H54 (cell line): Measurements from ENCODE around the gene TBC1D20.

ENCODE experiments used
- DNase-seq: peaks from one replicate; pipeline ENCODE4 v3.0.0; 2011; ENCODE audit warnings: low spot score, mixed read lengths; ENCODE audit not compliant: insufficient read length
- FAIRE-seq: peaks from 3 replicates; lab custom pipeline; 2011; peaks lifted over from hg19 to GRCh38; lab: Jason Lieb, UNC
- POLR2A ChIP-seq: IDR thresholded peaks from 2 replicates; pipeline ENCODE4 v1.6.1; 2011; ENCODE audit warnings: low read depth, mild to moderate bottlenecking, low read length

Gene TBC1D20

DNA sequence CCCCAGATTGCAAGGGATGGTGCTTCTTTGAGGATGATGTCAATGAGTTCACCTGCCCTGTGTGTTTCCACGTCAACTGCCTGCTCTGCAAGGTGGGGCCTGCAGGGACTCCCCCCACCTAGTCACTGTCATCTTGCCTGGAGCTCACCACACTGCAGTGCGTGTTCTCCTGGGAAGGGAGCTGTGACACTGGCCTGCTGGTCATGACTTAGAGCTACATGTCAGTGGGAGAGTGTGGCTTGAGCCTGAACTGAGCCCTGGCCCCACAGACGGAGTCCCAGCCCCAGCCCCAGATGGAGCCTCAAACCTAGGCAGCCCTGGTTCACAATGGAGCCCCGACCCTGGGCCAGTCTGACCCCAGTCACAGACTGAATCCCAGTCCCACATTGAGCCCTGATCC is 34.9 kb downstream of the TBC1D20 start:
- DNase-seq (no peak), FAIRE-seq (no peak)
- no peak for TF ChIP-seq POLR2A

DNA sequence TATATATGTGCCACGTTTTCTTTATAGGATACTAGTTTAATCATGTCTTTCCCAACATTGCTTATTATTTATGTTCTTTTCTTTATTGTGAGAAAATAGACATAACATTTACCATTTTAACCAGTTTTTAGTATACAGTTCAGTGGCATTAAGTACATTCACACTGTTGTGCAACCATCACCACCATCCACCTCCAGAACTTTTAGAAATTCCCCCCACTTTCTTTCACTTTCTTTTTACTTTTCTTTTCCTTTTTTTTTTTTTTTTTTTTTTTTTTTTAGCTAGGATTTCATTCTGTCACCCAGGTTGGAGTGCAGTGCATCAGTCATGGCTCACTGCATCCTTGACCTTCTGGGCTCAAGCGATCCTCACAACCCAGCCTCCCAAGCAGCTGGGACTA is 35.8 kb downstream of the TBC1D20 start:
- no peak for TF ChIP-seq POLR2A
- DNase-seq = no peak
- FAIRE-seq = no peak

GRCh38 chr20:421685-422250 is 40.6 kb downstream of the TBC1D20 start:
- TF ChIP-seq POLR2A = no peak
- FAIRE-seq (no peak), DNase-seq (no peak)

DNA sequence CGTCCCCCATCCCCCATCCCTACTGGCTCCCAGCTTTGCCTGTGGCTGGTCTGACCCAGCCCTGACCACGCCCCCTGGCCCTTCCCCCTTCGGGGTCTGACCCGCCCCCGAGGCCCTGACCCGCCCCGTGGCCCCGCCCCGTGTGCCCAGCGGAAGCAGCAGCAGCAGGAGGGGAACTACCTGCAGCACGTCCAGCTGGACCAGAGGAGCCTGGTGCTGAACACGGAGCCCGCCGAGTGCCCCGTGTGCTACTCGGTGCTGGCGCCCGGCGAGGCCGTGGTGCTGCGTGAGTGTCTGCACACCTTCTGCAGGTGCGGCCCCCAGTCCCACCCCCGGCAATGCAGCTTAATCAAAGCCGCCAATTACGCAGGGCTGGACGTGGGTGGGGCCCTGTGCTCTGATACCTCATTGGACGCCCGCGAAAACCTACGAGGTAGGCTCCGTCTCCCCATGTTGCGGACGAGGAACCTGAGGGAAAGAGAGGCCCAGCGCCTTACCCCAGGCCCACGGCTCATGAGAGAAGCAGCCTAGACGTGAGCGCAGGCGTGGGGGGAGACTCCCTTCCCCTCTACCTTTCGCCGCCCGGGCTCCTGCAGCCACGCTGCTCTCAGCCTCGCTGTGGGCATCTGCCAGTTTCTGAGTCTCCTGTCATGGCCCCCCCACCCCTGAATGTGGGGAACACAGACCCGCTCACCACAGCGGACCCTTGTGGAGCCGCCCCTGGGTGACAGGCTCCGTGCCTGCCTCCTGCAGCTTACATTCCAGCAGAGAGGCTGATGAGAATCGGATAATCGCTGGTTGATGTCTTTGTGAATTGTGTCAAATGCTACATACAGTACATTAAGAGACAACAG is 41.4 kb downstream of the TBC1D20 start:
- no peak for TF ChIP-seq POLR2A
- DNase-seq (no peak), FAIRE-seq (no peak)

DNA sequence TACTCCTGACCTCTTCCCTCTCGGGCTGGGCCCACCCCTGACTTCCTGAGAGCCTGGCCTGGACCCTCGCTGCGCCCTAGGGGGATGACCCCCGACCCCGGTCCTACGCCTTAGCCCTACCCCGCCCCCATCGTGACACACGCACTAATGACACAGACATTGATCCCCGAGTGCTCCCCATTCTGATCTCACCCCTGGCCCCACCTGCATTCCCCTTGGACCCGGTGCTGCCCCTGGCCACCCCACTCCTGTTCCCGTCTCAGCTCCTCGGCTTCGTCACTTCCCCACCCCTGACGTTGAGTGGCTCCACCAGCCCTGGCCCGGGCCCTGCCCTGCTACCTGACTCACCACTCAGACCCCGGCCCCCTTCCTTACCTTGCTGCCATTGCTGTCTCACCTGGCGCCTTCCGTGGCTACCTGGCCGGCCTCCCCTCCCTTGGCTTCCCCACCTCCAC is 42.1 kb downstream of the TBC1D20 start:
- DNase-seq (no peak), FAIRE-seq (no peak)
- TF ChIP-seq POLR2A = no peak

DNA sequence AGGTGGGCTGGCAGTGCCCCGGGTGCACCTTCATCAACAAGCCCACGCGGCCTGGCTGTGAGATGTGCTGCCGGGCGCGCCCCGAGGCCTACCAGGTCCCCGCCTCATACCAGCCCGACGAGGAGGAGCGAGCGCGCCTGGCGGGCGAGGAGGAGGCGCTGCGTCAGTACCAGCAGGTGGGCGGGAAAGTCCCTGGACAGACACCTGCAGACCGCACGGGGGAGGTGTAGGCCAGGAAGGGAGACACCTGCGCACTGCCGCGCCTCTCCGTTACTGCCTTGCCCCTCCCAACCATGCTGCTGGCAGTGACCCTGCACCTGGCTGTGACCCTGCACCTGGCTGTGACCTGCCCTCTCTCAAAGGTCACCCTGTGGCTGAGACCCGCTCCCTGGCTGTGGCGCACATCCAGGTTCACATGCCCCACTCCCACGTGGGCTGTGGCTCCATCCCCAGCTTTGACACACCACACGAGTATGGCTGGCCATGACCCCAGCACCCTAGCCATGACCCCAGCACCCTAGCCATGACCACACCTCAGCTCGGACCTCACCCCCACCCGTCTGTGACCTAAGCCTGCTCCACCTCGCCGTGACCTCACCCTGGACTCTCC is 42.7 kb downstream of the TBC1D20 start:
- no peak for DNase-seq
- no peak for FAIRE-seq
- TF ChIP-seq POLR2A = no peak

DNA sequence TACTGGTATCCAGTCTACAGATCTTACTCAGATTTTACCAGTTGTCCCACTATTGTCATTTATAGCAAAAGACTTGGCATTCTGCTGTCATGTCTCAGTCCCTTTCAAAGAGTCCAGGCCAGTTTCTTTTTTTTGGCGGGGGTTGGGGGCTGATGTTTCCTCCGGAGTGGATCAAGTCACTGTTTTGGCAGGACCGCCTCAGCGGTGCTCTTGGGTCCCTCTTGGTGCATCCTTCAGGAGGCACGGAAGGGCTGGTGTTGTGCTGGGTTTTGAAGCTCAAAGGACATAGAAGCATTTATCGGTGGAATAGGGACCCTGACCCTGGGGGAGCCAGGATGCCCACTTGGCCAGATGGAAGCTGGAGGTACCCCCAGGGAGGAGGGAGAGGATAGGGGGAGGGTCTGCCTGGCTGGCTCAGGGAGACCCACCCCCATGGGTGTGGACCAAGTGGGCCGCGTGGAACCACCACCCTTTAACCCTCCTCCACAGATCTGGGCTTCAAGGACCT is 43.4 kb downstream of the TBC1D20 start:
- FAIRE-seq (no peak), DNase-seq (no peak)
- no peak for TF ChIP-seq POLR2A

DNA sequence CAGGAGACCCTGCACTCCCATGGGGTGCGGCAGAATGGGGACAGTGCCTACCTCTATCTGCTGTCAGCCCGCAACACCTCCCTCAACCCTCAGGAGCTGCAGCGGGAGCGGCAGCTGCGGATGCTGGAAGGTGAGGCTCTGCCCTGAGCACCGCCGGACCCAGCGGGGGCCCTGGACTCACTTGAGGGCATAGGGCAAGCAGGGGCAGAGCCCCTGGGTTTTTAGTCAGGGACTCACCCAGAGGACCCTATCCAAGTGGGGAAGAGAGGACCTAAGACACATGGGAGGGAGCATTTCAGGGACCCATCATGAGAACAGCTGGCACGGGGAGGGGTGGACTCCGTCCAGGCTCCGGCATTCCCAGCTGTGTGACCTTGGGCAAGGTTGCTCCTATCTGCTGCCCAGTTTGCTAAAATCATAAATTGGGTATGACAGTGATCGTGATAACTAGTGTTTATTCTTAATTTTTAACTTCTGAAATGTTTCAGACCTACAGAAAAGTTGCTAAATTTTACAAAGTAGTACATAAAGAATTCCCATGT is 44.5 kb downstream of the TBC1D20 start:
- FAIRE-seq (no peak), DNase-seq (no peak)
- TF ChIP-seq POLR2A = no peak

DNA sequence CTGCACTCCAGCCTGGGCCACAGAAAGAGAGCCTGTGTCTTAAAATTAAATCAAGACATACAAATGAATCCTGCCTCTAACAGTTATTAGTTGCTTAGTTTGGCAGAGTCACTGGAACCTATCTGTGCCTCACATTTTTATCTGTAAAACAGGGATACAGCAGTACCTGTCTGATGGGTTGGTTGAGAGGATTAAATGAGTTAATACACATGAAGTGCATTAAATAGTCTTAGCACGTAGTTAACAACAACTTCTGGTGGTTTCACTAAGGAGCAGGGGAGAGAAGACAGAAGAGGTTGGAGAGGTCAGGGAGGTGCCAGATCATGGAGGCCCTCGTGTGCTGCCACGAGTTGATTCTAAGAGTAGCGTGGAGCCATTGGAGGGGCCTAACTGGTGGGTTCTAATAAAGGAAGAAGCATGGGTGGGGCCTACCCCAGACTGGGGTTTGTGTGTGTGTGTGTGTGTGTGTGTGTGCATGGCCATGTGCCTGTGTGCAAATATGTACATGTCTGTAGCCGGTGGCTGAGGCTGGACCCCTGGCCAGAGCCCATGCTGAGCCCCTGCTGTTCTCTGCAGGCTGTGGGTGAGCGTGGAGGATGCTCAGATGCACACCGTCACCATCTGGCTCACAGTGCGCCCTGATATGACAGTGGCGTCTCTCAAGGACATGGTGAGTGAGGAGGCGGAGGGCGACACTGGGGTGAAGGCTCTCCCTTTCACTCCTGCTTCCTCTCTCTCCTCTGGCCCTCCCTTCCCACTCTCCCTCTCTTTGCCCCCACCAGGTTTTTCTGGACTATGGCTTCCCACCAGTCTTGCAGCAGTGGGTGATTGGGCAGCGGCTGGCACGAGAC is 45.2 kb downstream of the TBC1D20 start:
- no peak for FAIRE-seq
- TF ChIP-seq POLR2A = no peak
- no peak for DNase-seq

DNA sequence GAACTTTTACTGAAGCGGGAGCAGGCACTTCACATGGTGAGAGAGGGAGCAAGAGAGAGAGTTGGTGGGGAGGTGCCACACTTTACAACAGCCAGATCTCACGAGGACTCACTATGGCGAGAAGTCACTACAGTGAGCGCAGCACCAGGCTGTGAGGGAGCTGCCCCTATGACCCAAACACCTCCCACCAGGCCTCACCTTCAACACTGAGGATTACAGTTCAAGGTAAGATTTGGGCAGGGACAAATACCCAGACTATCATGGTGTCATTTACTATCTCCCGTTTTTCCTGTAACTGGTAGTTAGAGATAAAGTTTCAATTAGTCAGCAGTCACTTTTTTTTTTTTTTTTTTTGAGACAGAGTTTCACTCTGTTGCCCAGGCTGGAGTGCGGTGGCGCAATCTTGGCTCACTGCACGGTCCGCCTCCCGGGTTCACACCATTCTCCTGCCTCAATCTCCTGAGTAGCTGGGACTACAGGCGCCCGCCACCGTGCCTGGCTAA is 46.5 kb downstream of the TBC1D20 start:
- no peak for TF ChIP-seq POLR2A
- FAIRE-seq = no peak
- DNase-seq = no peak

DNA sequence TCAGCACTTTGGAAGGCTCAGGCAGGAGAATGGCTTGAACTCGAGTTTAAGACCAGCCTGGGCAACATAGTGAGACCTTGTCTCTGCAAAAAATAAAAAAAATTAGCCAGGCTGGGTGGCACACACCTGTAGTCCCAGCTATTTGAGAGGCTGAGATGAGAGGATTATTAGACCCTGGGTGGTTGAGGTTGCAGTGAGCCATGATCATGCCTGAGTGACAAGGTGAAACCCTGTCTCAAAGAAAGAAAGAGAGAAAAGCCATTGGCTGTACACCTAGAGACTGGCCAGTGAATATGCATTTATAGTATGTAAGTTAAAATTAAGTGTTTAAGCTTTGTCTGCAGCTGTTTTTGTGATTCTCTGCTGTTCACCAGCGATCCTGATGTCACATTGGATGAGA is 48.2 kb downstream of the TBC1D20 start:
- no peak for DNase-seq
- no peak for TF ChIP-seq POLR2A
- no peak for FAIRE-seq

- FAIRE-seq (no peak), DNase-seq (no peak)
- TF ChIP-seq POLR2A = no peak
Measured at GRCh38 chr20:412081-412480, 50.3 kb downstream of the TBC1D20 start.
